ENCODE results near the gene KRT32.
A peak's percentile ranks its signal among the peaks of the same experiment; 100 is the strongest.

KRT32 gene

GRCh38 chr17:41466988-41467387 lies at the start of gene KRT32:
KRT32 (minus strand) TSS chr17:41467386; CDS start chr17:41467325, 61 bp downstream.
- DNase-seq (ENCODE audit: low read depth), result no peak

GRCh38 chr17:41516830-41517283 lies 49.7 kb upstream of the KRT32 start:
- no peak for DNase-seq (ENCODE audit: low read depth)

DNA sequence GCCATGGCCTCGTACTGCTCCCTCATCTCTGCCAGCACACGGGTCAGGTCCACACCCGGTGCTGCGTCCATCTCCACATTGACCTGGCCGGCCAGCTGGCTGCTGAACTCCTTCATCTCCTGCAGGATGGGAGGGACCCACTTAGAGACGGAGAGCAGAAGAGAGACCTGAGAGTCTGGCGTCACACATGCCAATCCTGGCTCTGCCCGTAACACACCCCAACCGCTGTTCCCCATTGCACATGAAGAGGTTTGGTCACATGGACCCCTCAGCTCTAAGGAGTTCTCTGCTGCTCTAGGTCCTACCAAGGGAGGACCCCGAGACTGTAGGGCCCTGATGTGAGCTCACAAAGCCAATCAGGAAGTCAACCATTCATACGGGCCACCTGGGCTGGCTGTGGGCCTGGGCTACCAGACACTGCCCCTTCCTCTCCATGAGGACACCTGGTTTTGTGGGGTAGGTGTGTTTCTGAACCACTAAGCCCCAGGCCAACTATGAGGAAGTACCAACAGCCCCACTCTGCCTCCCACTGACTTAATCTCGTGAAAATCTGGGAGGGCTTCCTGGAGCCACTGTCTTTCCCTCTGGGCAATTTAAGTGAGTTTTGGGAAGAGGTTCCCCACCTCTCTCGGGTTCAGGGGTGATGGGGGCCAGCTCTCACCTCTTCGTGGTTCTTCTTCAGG lies 49.1 kb upstream of the KRT32 start:
- no peak for DNase-seq (ENCODE audit: low read depth)

GRCh38 chr17:41513168-41513547 lies 46.0 kb upstream of the KRT32 start:
- no peak for DNase-seq (ENCODE audit: low read depth)

GRCh38 chr17:41512546-41513167 lies 45.5 kb upstream of the KRT32 start:
- DNase-seq (ENCODE audit: low read depth), result no peak

- DNase-seq (ENCODE audit: low read depth), result no peak
Observed at GRCh38 chr17:41511716-41512115, 44.5 kb upstream of the KRT32 start.

GRCh38 chr17:41511116-41511515 lies 43.9 kb upstream of the KRT32 start:
- no peak for DNase-seq (ENCODE audit: low read depth)

DNA sequence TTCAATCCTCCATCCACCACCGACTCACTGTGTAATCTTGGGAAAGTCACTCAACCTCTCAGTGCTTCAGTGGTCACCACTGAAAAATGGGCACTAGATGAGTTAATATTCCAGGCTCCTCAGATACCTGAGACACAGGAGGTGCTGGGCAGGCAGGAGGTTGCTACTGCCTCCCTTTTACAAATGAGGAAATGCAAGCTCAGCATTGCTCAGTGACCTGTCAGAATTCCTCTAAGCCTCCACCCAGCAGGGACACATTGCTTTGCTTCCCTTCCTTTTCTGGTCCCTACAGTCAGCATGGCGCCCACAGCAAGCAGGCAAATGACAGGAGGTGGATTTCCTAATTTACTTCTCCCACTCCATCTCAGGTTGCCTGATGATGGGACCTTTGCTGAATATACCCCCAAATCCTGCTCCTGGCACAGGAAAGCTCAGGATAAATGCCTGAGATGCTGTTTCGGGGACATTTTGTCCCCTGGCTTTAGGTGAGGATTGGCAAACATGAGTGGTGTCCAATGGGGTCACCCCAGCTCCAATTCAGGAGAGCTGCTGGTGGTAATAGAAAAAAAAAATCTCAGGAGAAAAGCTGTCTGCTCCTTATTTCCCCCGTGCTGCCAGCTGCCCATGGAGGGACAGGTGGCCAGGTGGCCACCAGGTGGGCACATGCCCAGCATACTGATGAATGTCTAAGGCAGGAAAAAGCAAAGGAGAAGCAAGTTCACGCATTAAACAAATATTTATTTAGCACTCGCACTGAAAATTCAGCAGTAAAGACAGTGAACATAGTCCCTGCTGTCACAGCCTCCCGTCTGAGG lies 43.3 kb upstream of the KRT32 start:
- no peak for DNase-seq (ENCODE audit: low read depth)

DNA sequence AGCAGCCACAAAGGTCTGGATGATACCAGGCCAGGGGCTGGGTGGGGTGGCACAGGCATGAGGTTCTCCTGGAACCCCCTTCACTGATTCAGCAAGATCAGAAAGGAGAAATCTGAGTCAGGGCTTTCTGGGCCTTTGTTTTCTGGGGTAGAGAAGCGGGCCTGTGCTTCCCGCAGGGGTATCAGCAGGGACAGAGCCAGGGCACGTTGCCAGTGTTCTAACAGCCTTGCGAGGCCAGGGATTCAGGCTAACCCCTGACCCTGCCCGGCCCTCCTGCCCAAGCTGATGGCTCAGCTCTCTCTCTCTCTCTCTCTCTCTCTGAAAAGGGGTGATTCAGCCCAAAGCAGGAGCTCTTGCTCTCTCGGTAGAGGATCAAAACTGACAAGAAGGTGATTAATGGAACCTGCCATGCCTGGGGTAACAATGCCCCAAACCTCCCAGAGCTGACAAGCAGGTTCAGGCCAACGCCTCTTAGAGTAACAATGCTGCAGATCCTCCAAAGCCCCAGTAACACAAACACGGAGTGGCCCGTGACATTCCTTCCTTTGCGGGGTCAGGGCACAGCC lies 40.2 kb upstream of the KRT32 start:
- no peak for DNase-seq (ENCODE audit: low read depth)

DNA sequence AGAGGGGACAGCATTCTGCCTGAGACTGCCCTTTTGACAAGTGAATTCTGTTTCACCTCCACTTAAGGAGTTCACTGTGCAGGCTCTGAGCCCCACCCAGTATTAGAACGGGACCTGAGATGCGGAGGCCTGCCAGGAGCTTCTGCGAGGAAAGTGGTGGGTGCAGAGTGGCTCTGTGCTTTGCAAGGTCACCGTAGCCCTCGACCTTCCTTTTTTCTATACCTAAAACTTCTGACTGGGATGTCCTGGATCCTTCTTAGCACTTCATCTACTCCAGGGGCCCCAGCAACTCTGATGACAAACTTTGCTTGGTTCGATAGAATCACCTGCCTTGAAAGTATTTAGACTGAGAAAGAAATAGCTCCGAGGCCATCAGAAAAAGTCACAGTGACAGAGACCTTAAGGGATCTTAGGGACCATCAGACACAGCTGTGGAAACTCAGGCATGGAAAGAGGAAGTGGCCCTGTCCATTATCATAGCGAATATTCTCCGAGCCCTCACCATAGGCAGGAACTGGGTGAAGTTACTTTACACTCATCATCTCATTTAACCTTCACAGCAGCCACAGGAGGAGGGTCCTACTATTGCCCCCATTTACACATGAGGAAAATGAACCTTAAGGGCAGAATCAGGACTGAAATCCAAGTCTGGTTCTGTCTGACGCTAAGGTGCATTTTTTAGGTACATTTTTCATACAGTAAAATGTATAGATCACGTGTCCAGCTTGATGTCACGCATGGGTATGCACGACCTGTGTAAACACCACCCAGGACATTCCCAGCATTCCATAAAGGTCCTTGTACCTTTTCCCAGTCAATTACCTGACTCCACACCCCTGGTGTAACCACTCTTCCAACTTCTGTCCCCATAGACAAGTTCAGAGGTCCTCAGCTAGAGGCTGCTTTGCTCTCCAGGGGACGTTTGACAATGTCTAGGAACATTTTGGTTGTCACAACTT lies 38.9 kb upstream of the KRT32 start:
- DNase-seq (ENCODE audit: low read depth), result no peak

DNA sequence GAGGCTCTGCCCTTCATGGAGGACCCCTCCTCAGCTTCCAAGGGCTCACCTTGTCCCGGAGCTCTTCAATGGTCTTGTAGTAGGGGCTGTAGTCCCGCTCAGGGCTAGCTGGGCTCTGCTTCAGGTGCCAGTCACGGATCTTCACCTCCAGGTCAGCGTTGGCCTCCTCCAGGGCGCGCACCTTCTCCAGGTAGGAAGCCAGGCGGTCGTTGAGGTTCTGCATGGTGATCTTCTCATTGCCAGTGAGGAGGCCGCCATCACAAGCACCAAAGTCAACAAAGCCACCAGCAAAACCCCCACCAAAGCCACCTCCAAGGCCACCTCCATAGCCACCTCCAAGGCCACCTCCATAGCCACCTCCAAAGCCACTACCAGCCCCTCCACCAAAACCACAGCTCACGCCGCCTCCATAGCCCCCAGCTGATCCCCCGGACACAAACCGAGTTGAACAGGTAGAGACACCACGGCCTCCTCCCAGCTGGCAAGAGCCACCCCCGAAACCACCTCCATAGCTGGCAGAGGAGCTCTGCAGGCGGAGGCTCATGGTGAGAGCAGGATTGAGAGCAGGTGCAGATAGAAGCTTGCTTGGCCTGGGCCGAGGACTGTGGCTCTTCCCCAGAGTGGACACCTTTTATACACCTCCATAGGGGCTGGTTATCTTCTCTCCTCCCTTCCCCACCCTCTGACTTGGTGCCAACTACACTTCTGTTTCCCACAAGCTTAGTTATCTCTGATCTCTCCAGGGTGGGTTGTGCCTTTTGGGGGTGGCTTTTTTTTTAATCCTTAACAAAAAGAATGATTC lies 38.0 kb upstream of the KRT32 start, which contains the start of gene KRT13:
Gene KRT13, minus strand, starts transcription at position 606 of the 802 bp plus-strand sequence. Its CDS starts 62 bp downstream, at position 544.
- DNase-seq (ENCODE audit: low read depth), result no peak

DNA sequence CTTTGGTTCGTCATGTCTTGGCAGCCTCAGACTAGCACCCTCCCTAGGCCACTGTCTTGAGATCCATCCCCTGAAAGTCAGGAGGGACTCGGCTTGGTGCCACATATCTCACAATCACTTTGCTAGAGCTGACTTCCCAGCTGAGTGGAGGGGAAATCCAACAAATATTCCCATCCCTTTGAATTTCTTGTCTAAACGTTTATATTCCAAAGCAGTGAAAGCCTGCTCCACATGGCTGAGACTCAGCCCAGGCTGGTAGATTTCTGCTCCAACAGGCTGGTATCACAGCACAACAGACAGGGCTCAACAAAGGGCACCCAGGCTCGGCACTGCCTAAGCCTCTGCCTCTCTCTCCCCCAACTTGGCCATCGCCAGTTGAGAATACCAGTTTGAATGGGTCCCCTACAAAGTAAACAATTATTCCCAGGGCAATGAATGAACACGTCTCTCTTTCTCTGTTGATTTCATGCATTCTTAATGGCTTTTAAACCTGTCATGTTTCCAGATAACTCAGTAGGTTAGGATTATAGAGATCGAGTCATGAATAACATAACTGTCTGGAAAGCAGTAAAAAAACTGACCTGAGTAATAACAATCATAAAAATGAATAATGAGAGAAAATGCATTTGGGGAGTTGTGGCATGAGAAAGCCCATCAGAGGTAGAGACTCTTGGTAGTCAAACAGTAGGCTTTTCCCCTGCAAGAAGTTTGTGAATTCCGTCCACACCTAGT lies 37.2 kb upstream of the KRT32 start:
- DNase-seq (ENCODE audit: low read depth), result no peak

DNA sequence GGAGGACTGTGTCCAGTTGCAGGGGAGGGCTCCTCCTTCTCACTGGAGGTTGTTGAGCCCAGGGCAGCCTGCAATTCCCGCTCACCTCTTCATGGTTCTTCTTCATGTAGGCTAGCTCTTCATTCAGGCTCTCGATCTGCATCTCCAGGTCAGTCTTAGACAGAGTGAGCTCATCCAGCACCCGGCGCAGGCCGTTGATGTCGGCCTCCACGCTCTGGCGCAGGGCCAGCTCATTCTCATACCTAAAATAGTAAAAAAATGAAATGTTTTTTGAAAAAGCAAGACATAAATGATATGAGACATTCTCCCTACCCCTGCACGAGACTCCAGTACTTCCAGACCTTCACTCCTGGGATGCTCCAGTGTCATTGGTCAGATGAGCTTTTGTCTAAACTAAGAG lies 36.0 kb upstream of the KRT32 start:
- DNase-seq (ENCODE audit: low read depth), result no peak

DNA sequence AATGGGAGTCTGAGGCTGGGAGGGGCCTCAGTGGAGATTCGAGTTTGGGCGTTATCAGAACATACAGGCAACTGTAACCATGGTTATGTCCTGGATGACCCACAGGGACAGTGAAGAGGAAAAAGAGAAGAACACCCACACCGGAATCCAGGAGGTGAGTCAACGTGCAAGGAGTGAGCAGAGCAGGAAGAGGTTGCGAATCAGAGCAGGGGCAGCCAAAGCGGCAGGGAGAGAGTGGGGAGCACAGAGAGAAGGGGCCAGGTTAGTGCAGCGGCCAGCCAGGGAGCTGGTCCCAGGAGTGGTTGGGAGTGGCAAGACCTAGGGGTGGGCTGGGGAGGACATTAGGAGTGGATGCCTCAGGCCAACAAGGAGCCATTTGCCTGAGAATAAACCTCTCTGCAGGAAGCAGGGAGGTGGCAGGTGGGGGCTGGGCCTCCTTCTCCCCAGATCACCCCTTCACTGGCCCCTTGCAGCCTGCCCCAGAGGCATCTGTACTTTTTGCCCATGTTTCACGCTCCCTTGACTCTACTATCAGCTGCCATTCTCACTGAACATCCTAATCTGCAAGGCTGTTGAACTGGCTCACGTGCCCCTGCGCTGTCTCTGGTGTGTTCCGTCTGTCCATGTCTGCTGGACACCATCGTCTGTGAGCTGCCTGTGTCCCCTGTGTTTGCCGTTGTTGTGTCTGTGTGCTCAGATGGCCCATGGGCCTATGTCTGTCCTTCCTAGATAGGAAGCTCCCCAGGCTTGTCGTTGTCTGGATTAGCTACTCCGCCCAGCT lies 33.1 kb upstream of the KRT32 start:
- no peak for DNase-seq (ENCODE audit: low read depth)

- no peak for DNase-seq (ENCODE audit: low read depth)
Observed at GRCh38 chr17:41499714-41500113, 32.5 kb upstream of the KRT32 start.

DNA sequence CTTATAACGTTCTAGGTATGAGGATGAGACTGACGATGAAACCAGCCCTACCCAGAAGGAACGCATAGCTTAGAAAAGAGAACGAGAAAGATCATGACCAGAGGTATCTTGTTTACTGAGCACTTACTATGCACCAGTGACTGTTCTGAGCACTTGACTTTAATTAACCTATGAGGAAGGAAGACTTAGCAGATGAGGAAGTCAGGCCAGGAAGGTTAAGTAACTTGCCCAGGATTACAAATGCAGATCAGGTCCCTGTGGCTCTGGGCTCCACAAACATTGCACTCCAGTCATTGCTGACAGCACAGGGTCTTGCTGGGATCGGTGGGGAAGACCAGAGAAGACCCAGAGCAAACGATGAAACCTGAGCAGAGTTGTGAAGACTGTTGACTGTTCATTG lies 31.1 kb upstream of the KRT32 start:
- no peak for DNase-seq (ENCODE audit: low read depth)

DNA sequence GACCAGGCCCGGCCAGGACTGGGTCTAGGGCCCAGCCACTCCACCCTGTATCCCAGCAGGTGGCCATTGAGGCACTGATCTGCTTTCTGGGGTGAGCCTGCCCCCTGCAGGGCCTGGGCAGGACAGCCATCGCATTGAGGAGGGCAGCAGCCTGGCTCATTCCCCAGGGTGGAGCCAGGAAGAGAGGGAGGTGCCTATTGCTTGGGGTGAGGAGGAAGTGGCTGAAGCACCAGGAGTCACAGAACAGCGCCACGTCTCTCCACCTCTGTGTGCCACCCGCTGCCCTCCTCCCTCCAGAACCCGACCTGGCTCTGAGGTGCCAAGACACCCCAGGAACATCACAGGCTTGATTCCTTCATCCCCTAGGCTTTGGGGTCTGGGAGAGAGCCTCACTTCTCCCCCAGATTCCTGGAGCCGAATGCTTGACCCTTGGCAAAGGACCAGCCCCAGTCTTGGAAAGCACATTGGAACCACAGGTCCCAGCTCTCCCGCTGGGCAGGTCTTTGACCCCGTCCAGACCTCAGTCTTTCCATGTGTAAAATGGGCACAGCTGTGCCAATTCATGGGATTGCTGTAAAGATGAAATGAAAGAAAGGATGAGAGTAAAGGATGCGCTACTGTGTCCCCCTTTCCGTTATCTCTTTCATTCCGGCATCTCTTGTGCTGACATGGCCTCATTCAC lies 29.8 kb upstream of the KRT32 start:
- peak; percentile 51 for DNase-seq (ENCODE audit: low read depth)

DNA sequence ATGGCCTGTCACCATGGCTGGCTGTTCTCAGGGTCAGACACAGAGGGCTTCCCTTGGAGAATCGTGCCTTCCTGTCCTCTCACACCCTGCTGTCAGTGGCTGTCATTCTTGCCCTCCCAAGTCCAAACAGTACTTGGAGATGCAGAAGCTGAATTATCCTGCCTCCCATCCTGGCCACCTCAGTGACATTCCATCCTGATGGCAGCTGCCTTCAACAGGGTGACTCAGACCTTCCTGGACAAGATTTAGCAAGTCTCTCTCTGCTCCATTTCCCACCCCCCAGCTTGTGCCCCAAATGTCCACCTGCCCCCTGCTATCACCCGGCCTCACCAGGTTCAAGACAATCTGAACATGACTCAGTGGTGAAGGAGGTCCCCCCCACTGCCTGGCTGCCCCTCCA lies 27.3 kb upstream of the KRT32 start:
- DNase-seq (ENCODE audit: low read depth), result no peak
